K562 (cell line): Measurements from ENCODE around the gene MYOG. TPM values are rescaled to one million over a fixed set of nuclear protein-coding genes. Genes with fewer than 3 reads are reported as not detected.

Source experiments
- ATAC-seq: fragments of 200-7000 bp; cut with Tn5 transposase; 3 replicates; pipeline ENCODE4 v1.9.1; 2020; ENCODE audit warnings: moderate library complexity
- BruUV-seq: library from RNA; stranded (reverse); fragments of 400-500 nt; replicated peaks from 2 replicates; lab custom pipeline; 2021; lab: Mats Ljungman, UMichigan
- CTCF ChIA-PET: fragments of 300-600 bp; formaldehyde crosslinking; extraction: SDS; loops from one replicate; lab custom pipeline; 2021; ENCODE audit warnings: low intra/inter-chr PET ratio; lab: Yijun Ruan, JAX
- POLR2A ChIA-PET: fragments of 300-600, 350-650 bp; sonication (Branson Sonifier 250); formaldehyde crosslinking; extraction: SDS; loops from one replicate; lab custom pipeline; 2021; ENCODE audit warnings: antibody characterized with exemption, inconsistent platforms; lab: Yijun Ruan, JAX
- DNase-seq, 4 experiments: peaks; one replicate each; pipeline versions ENCODE4 v3.0.0 to v3.0.0-alpha.2; 2011 to 2018; ENCODE audit warnings: low spot score in 3 of 4, mixed read lengths in 3 of 4; ENCODE audit errors: extremely low read depth in 1 of 4
- FAIRE-seq: peaks from 2 replicates; lab custom pipeline; 2011; peaks lifted over from hg19 to GRCh38; lab: Jason Lieb, UNC
- H2AFZ ChIP-seq: 2 replicates; pipeline ENCODE4 v1.6.0; 2011; ENCODE audit warnings: low read depth, low read length, control low read depth, inconsistent platforms
- H3K27ac ChIP-seq: fragments of 200-600 bp; 3 replicates; pipeline ENCODE4 v1.8.0; 2011; ENCODE audit warnings: low read depth, mild to moderate bottlenecking, control low read depth, inconsistent platforms, low read length, moderate library complexity, mixed read lengths; ENCODE audit errors: extremely low read depth
- H3K27me3 ChIP-seq, 2 experiments: fragments of 300-600 bp in 1 of 2; 2 replicates in 1 of 2; 3 replicates in 1 of 2; pipeline versions ENCODE4 v1.6.0 to v1.8.0; 2011; ENCODE audit warnings: inconsistent platforms in 2 of 2, low read length in 2 of 2, mild to moderate bottlenecking in 1 of 2, mixed read lengths in 1 of 2, moderate library complexity in 1 of 2; ENCODE audit not compliant: control insufficient read depth in 2 of 2, insufficient read depth in 2 of 2
- H3K36me3 ChIP-seq: fragments of 300-600 bp; 3 replicates; pipeline ENCODE4 v1.8.0; 2011; ENCODE audit warnings: mild to moderate bottlenecking, low read length, inconsistent platforms; ENCODE audit not compliant: control insufficient read depth, insufficient read depth
- H3K4me1 ChIP-seq, 2 experiments: fragments of 200-600 bp in 1 of 2; replicated peaks in 1 of 2; 2 replicates in 1 of 2; 3 replicates in 1 of 2; pipeline versions ENCODE4 v1.5.1 to v1.8.0; 2011; ENCODE audit warnings: inconsistent platforms in 2 of 2, low read length in 2 of 2, mild to moderate bottlenecking in 1 of 2, mixed read lengths in 1 of 2, moderate library complexity in 1 of 2; ENCODE audit not compliant: control insufficient read depth in 2 of 2, insufficient read depth in 2 of 2
- H3K4me2 ChIP-seq: 2 replicates; pipeline ENCODE4 v1.6.1; 2011; ENCODE audit warnings: low read length, control low read depth, inconsistent platforms, mixed read lengths; ENCODE audit not compliant: insufficient read depth
- H3K4me3 ChIP-seq: fragments of 200-600 bp; sonication (generic), shearing (Covaris generic); 2 replicates; pipeline ENCODE4 v1.5.1; 2016; ENCODE audit warnings: control low read depth, inconsistent platforms
- H3K79me2 ChIP-seq: fragments of 200-600 bp; 3 replicates; pipeline ENCODE4 v1.8.0; 2011; ENCODE audit warnings: low read length, inconsistent platforms; ENCODE audit not compliant: control insufficient read depth, insufficient read depth
- H3K9ac ChIP-seq, 2 experiments: 2 replicates each; pipeline versions ENCODE4 v1.6.0 to v1.6.1; 2011; ENCODE audit warnings: low read depth in 2 of 2, low read length in 2 of 2, control low read depth in 1 of 2, inconsistent platforms in 1 of 2, mild to moderate bottlenecking in 1 of 2, mixed read lengths in 1 of 2; ENCODE audit not compliant: insufficient read depth in 1 of 2
- H3K9me1 ChIP-seq: one replicate; pipeline ENCODE4 v1.6.0; 2011; ENCODE audit warnings: inconsistent platforms, mild to moderate bottlenecking, low read length, moderate library complexity; ENCODE audit not compliant: control insufficient read depth, insufficient read depth
- H3K9me3 ChIP-seq: replicated peaks from 2 replicates; pipeline ENCODE4 v1.5.1; 2011; ENCODE audit warnings: low read depth, low read length, inconsistent platforms; ENCODE audit not compliant: control insufficient read depth, insufficient read depth
- H4K20me1 ChIP-seq: replicated peaks from 2 replicates; pipeline ENCODE4 v1.6.1; 2011; ENCODE audit warnings: low read length, inconsistent platforms, mixed read lengths; ENCODE audit not compliant: control insufficient read depth, insufficient read depth
- KAT8 ChIP-seq: fragments of 450-650 bp; IDR thresholded peaks from 2 replicates; pipeline ENCODE4 v1.6.1; 2016; ENCODE audit warnings: low read depth, mild to moderate bottlenecking
- KDM2B ChIP-seq: fragments of 250-450 bp; sonication (Bioruptor Pico); IDR thresholded peaks from 2 replicates; pipeline ENCODE4 v1.8.0; 2021; ENCODE audit warnings: mild to moderate bottlenecking, moderate library complexity
- PHB2 ChIP-seq: fragments of 450-650 bp; IDR thresholded peaks from 2 replicates; pipeline ENCODE4 v1.6.1; 2017; ENCODE audit warnings: low read depth
- ZBTB49 ChIP-seq: sonication (generic); formaldehyde crosslinking; IDR thresholded peaks from 2 replicates; pipeline ENCODE4 v1.8.0; 2022; ENCODE audit warnings: missing genetic modification reagents, mild to moderate bottlenecking, borderline replicate concordance
- WGBS: fragments of 100-300 bp; shearing (Covaris generic); methylation state at CpG from one replicate; pipeline ENCODE4 v1.1.6; 2016; ENCODE audit warnings: low coverage, mixed read lengths; ENCODE audit not compliant: insufficient coverage; ENCODE audit errors: missing lambda C conversion rate; 5-methylcytosine and 5-hydroxymethylcytosine counted together
- in situ Hi-C: fragments of 300-500 bp; cut with MboI; formaldehyde crosslinking; loops from 4 replicates; pipeline ENCODE4 v1.15.0; 2018; ENCODE audit warnings: inconsistent platforms, mixed read lengths
- intact Hi-C: fragments of 100-400 bp; cut with micrococcal nuclease; formaldehyde crosslinking; loops from 2 replicates; pipeline ENCODE4 v1.14.2; 2022
- polyA plus RNA-seq, 8 experiments: library from polyadenylated mRNA; depleted of rRNA in 4 of 8; stranded (reverse) in 5 of 8; unstranded in 3 of 8; fragments of >200 nt; fragmentation: Nextera tagmentation in 2 of 8; fragmentation: Illumina TruSeq in 1 of 8; extraction: Ambion mirVana in 2 of 8; extraction: Trizol in 1 of 8; gene quantifications; 2 replicates each; pipeline versions ENCODE4 v1.2.1 to v1.2.3, GENCODE V29; 2011 to 2014; ENCODE audit warnings: inconsistent platforms in 1 of 8, missing spikeins in 1 of 8
- total RNA-seq, 7 experiments: library from RNA; depleted of rRNA in 6 of 7; stranded (reverse); fragments of >200 nt in 6 of 7; fragmentation: Illumina TruSeq in 2 of 7; extraction: Trizol in 2 of 7; gene quantifications; 2 replicates each; pipeline versions ENCODE4 v1.2.1 to v1.2.3, GENCODE V29; 2011 to 2021; ENCODE audit warnings: low replicate concordance in 1 of 7

MYOG gene
- total and polyA plus RNA-seq, 9 of the 15 experiments (the other 6 are each of a cell fraction or from before 2014, with no cell fraction given): not detected

- DNase-seq (no peak), FAIRE-seq (no peak)
- WGBS: 2% methylated on average over 3 of the region's 3 CpGs
- Histone ChIP-seq H3K9me3 (no peaks in the 10 kb centered on the region), H3K4me1 (peaks cover 0 to 10% of the 10 kb centered on the region in 2 experiments; a peak in 2 of 5 replicates), H3K9me1 (no peaks in the 10 kb centered on the region), H3K79me2 (no peaks in the 10 kb centered on the region), H3K9ac (no peak overlapping the region), H3K27me3 (peaks cover 42 to 76% of the 10 kb centered on the region in 2 experiments), H3K27ac (no peak overlapping the region)
- CTCF ChIA-PET: no interaction called here
- in situ Hi-C loops: no loop called here
- intact Hi-C loops: no loop called here
- TF ChIP-seq KAT8 (no peak), ZBTB49 (no peak), PHB2 (no peak), KDM2B (CRISPR knock-in tag) (no peak)
- TF ChIP-seq, all 486 proteins: peak for 0
- no peak overlapping the region for H3K4me3 ChIP-seq
- BruUV-seq: no TSS peak
- POLR2A ChIA-PET: interaction anchor here (1.2 to 2.2 kb wide), 5 partner anchors 9 to 41 kb away, joined by 3 to 12 read pairs (median 6); partner anchors contain the start of gene MYOG
- no peak overlapping the region for H2AFZ ChIP-seq
- no peaks in the 10 kb centered on the region; the same call in 1 of the 2 replicates for H4K20me1 ChIP-seq
- no peak overlapping the region for H3K4me2 ChIP-seq
- no peak for ATAC-seq
- no peaks in the 10 kb centered on the region for H3K36me3 ChIP-seq
Observed at GRCh38 chr1:203077367-203077766, 8.4 kb downstream of the MYOG start.
